ENCODE results near the gene BNIP5.

- TF ChIP-seq EZH2phosphoT487 (IDR thresholded peaks at IDR 0.05; ENCODE audit: low read depth) (no peak), CTCF (IDR thresholded peaks at IDR 0.05; ENCODE audit: low read depth, low read length) (no peak)
Measured at GRCh38 chr6:36334832-36335459, 1.7 kb downstream of the BNIP5 start.
